ENCODE results near the gene WIPI1. TPM values are rescaled to one million over a fixed set of nuclear protein-coding genes. Genes with fewer than 3 reads are reported as not detected.

Gene WIPI1
- total RNA-seq, 2 donors from 2014 or later, result 24.2 to 37.7 TPM

- TF ChIP-seq POLR2AphosphoS5 (IDR thresholded peaks at IDR 0.05), result no peak
- TF ChIP-seq CTCF (IDR thresholded peaks at IDR 0.05), result no peak
- TF ChIP-seq POLR2A (IDR thresholded peaks at IDR 0.05), result no peak
- Histone ChIP-seq H3K36me3 (peaks cover 0 to 6% of the 10 kb centered on the region in 2 donors), H3K27me3 (replicated peaks; ENCODE audit: insufficient read depth) (no peaks in the 10 kb centered on the region), H3K9me3 (no peaks in the 10 kb centered on the region), H3K4me3 (no peak overlapping the region), H3K4me1 (replicated peaks) (no peaks in the 10 kb centered on the region), H3K27ac (no peak overlapping the region)
- WGBS, result 83% methylated on average over 3 of the region's 3 CpGs
- no peak for DNase-seq (ENCODE audit: low spot score)
- intact Hi-C loops (cut with DNase I), result no loop called here
These were observed 34.0 kb downstream of the WIPI1 start for GRCh38 chr17:68423251-68423650.

DNA sequence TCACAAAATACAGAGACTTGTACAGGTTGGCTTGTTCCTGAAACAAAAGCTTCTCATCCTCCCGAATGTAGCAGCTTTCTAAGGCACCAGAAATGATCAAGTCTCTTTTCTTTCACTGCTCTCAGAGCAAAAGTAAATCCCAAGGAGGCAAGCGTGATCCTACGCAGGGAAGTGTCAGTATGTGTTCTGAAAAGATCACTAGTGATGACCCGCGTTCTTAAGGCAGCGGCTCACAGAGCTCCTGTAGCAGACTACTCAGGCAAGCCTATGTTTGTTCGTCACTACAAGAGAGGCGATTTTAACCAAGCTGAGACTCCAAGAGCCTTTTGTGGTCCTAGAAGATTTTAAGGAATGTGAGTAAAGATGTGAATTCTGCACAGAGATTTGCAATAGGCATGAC lies 34.5 kb downstream of the WIPI1 start:
- H3K4me3 ChIP-seq, result no peak overlapping the region
- WGBS, result 92% methylated on average over 8 of the region's 8 CpGs
- H3K4me1 ChIP-seq (replicated peaks), result no peaks in the 10 kb centered on the region
- peaks cover 0 to 6% of the 10 kb centered on the region in 2 donors for H3K36me3 ChIP-seq
- no peaks in the 10 kb centered on the region for H3K9me3 ChIP-seq
- H3K27me3 ChIP-seq (replicated peaks; ENCODE audit: insufficient read depth), result no peaks in the 10 kb centered on the region
- intact Hi-C loops (cut with DNase I), result no loop called here
- DNase-seq (ENCODE audit: low spot score), result no peak
- TF ChIP-seq POLR2AphosphoS5 (IDR thresholded peaks at IDR 0.05) (no peak), CTCF (IDR thresholded peaks at IDR 0.05) (no peak), POLR2A (IDR thresholded peaks at IDR 0.05) (no peak)
- no peak overlapping the region for H3K27ac ChIP-seq

- Histone ChIP-seq H3K4me1 (replicated peaks) (no peaks in the 10 kb centered on the region), H3K9me3 (no peaks in the 10 kb centered on the region), H3K27ac (no peak overlapping the region), H3K27me3 (replicated peaks; ENCODE audit: insufficient read depth) (no peaks in the 10 kb centered on the region), H3K36me3 (peaks cover 0 to 6% of the 10 kb centered on the region in 2 donors), H3K4me3 (no peak overlapping the region)
- intact Hi-C loops (cut with DNase I), result no loop called here
- DNase-seq (ENCODE audit: low spot score), result no peak
- WGBS, result 79% methylated on average over 9 of the region's 9 CpGs
- TF ChIP-seq CTCF (IDR thresholded peaks at IDR 0.05), result no peak
- TF ChIP-seq POLR2AphosphoS5 (IDR thresholded peaks at IDR 0.05), result no peak
- TF ChIP-seq POLR2A (IDR thresholded peaks at IDR 0.05), result no peak
These were observed 35.8 kb downstream of the WIPI1 start for GRCh38 chr17:68421486-68421885.

DNA sequence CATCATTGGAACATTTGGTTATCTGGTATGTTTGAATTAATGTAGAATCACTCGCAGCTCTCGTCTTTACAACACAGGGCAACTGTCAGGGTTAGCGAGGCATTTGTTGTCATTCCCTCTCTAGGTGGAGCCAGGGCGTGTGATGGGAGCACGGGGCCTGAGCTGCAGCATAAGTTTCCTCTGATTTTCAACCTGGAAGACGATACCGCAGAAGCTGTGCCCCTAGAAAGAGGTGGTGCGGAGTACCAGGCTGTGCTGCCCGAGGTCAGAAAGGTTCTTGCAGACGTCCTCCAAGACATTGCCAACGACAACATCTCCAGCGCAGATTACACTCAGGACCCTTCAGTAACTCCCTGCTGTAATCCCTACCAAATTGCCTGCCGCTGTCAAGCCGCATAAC lies 37.2 kb downstream of the WIPI1 start:
- no peaks in the 10 kb centered on the region for H3K27me3 ChIP-seq (replicated peaks; ENCODE audit: insufficient read depth)
- H3K27ac ChIP-seq, result no peak overlapping the region
- no peaks in the 10 kb centered on the region for H3K9me3 ChIP-seq
- TF ChIP-seq POLR2A (IDR thresholded peaks at IDR 0.05), result no peak
- no peak for TF ChIP-seq CTCF (IDR thresholded peaks at IDR 0.05)
- no peak for TF ChIP-seq POLR2AphosphoS5 (IDR thresholded peaks at IDR 0.05)
- intact Hi-C loops (cut with DNase I), result no loop called here
- H3K36me3 ChIP-seq, result peaks cover 0 to 6% of the 10 kb centered on the region in 2 donors
- H3K4me1 ChIP-seq (replicated peaks), result no peaks in the 10 kb centered on the region
- no peak overlapping the region for H3K4me3 ChIP-seq
- WGBS, result 89% methylated on average over 14 of the region's 14 CpGs
- no peak for DNase-seq (ENCODE audit: low spot score)

- WGBS, result 66% methylated on average over 4 of the region's 4 CpGs
- no peak overlapping the region for H3K4me3 ChIP-seq
- no peak overlapping the region for H3K27ac ChIP-seq
- H3K27me3 ChIP-seq (replicated peaks; ENCODE audit: insufficient read depth), result no peaks in the 10 kb centered on the region
- H3K9me3 ChIP-seq, result no peaks in the 10 kb centered on the region
- intact Hi-C loops (cut with DNase I), result no loop called here
- peaks cover 0 to 6% of the 10 kb centered on the region in 2 donors for H3K36me3 ChIP-seq
- no peaks in the 10 kb centered on the region for H3K4me1 ChIP-seq (replicated peaks)
- no peak for DNase-seq (ENCODE audit: low spot score)
- TF ChIP-seq POLR2A (IDR thresholded peaks at IDR 0.05) (no peak), CTCF (IDR thresholded peaks at IDR 0.05) (no peak), POLR2AphosphoS5 (IDR thresholded peaks at IDR 0.05) (no peak)
These were observed 38.4 kb downstream of the WIPI1 start for GRCh38 chr17:68418876-68419275.

Measured in prostate gland (tissue), 2 donors.